Measurements from ENCODE around the gene PCGF3.

Gene PCGF3, protein sequence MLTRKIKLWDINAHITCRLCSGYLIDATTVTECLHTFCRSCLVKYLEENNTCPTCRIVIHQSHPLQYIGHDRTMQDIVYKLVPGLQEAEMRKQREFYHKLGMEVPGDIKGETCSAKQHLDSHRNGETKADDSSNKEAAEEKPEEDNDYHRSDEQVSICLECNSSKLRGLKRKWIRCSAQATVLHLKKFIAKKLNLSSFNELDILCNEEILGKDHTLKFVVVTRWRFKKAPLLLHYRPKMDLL

DNA sequence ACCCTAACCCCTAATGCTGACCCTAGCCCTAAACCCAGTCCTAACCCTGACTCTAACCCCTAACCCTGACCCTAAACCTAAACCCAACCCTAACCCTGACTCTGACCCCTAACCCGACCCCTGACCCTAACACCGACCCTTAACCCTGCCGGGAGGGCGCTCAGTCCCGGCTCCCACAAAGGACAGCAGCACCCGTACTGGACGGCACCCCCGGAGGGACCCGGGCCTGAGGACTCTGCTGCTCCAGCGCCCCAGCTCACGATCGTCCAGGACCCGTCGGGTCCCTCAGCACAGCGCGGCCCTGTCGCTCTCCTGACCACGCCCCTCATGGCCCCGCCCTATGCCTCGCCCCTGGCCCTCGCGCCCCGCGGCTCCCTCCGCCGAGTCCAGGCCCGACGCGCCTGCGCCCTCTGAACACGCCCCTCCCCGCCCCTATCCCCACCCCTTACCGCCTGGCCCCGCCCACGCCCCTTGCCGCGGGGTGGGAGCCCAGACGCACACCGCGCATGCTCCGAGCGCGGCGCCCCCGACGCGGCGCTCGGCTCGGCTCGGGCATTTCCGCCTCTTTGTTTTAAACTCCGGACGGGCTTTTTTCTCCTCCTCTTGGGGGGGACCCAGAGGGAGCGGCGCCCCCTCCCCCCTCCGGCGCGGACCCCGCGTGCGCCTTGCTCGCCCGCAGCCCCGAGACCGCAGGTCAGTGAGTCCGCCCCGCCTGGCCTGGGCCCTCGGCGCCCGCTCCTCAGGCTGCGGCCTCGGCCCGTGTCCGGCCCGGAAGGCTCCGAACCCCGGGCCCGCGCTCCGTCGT is at the start of gene PCGF3:
PCGF3 (plus strand) TSS at position 555 of the 805 bp plus-strand sequence. CDS start 27,849 bp downstream, outside the sequence.
- peak; percentile 97 to 98 for DNase-seq (ENCODE audit: low read depth in 2 of 2)

DNA sequence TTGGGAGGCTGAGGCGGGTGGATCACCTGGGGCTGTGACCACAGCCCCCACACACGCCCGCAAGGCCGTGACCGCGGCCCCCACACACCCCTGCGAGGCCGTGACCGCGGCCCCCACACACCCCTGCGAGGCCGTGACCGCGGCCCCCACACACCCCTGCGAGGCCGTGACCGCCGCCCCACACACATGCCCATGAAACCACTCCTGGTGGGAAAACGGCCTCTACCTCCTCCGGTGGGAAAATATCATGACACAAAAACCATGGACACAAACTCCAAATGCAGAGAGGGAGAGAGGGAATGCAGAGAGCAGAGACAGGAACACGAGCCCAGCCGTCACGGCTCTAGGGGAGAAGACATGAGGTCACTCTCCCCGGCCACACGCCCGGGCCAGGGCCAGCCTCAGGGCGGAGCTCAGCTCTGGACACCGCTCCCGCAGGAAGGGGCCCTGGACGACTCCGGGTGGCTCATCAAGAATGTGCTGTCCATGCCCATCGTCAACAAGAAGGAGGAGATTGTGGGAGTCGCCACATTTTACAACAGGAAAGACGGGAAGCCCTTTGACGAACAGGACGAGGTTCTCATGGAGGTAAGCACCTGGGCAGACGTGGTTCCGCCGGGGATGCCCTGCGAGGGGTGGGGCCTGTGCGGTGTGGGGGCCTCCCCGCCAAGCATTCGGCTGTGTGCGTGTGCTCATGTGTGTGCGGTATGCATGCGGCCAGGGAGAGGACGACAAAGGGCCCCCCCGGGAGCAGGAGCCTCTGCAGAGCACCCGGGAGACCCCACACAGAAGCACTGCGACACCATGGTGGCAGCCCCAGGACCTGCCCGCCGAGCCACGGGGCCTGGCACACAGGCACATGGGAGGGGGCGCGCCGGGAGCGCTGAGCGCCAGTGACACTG is 48.9 kb upstream of the PCGF3 start:
- DNase-seq (ENCODE audit: low read depth in 2 of 2): no peak

DNA sequence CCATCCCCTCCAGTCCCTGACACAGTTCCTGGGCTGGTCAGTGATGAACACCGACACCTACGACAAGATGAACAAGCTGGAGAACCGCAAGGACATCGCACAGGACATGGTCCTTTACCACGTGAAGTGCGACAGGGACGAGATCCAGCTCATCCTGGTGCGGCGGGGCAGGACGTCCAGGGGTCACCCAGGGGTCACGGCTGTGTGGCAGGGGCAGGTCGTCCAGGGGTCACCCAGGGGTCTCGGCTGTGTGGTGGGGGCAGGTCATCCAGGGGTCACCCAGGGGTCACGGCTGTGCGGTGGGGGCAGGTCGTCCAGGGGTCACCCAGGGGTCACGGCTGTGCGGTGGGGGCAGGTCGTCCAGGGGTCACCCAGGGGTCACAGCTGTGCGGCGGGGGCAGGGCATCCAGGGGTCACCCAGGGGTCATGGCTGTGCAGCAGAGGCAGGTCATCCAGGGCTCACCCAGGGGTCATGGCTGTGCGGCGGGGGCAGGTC is 48.2 kb upstream of the PCGF3 start:
- no peak for DNase-seq (ENCODE audit: low read depth in 2 of 2)

DNA sequence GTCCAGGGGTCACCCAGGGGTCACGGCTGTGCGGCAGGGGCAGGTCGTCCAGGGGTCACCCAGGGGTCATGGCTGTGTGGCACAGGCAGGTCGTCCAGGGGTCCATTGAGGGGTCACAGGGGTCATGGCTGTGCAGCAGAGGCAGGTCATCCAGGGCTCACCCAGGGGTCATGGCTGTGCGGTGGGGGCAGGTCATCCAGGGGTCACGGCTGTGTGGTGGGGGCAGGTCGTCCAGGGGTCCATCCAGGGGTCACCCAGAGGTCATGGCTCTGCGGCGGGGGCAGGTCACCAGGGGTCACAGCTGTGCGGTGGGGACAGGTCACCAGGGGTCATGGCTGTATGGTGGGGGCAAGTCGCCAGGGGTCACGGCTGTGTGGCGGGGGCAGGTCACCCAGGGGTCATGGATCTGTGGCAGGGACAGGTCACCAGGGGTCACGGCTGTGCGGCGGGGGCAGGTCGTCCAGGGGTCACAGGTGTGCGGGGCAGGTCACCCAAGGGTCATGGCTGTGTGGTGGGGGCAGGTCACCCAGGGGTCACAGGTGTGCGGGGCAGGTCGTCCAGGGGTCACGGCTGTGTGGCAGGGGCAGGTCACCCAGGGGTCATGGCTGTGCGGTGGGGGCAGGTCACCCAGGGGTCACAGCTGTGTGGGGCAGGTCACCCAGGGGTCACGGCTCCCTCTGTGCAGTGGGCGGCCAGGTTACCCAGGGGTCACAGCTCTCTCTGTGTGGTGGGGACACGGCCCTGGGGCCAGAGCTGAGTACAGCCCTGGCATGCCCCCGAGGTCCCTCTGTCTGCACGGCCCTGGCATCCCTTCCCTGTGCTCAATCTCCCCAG is 47.6 kb upstream of the PCGF3 start:
- no peak for DNase-seq (ENCODE audit: low read depth in 2 of 2)

DNA sequence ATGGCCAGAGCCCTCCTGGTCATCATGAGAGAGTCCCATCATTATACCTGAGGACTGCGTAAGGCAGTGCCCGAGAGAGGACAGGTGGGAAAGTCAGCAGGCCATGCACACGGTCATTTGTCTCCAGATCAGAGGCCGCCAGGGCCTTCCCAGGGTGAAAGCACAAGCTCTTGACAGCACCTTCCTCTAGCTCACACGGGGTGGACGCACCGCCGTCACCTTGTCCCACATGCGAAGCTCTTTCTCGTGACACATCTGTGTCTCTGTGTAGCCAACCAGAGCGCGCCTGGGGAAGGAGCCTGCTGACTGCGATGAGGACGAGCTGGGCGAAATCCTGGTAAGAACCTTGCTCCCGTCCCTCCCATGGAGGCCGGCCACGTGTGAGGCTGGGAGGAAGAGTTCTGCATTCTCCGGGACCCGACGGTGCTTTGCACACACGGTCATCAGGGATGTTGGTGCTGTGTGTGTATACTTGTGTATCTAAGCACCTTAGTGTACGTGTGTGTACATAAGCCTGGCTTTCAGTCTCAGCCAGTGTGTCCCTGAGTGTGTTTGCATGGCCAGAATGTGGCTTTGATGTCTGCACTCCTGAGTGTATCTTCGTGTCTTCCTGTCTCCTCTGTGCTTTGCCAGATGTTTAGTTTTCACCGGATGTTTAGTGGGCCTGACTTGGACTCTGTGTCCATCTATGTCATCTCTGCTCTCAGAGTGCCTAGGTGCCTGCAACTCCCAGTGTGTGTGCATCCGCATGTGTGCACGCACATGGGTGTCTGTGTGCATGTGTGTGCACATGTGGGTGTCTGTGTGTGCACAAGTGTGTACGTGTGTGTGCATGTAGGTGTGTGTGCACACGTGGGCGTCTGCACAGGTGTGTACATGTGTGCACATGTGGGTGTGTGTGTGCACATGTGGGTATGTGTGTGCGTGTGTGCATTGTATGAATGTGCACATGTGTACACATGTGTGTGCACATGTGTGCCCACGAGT is 46.7 kb upstream of the PCGF3 start:
- DNase-seq (ENCODE audit: low read depth in 2 of 2): no peak

DNA sequence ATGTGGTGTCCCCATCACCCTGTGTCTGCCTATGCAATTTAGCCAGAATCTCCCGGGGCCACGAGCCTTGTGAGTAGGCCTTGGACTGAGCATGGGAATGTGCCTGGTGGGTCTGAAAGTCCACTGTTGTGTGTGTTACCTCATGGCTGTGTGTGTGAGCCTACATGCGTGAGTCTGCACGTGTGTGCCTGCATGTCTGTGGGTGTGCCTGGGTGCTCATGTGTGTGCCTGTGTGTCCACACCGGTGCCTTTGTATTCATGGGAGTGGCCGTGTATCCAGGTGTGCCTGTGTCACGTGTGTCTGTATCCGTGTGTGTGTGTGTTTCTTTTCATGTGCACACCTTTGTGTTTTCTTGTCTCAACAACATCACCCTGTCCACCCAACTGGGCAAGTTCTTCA is 45.8 kb upstream of the PCGF3 start:
- DNase-seq (ENCODE audit: low read depth in 2 of 2): no peak

DNA sequence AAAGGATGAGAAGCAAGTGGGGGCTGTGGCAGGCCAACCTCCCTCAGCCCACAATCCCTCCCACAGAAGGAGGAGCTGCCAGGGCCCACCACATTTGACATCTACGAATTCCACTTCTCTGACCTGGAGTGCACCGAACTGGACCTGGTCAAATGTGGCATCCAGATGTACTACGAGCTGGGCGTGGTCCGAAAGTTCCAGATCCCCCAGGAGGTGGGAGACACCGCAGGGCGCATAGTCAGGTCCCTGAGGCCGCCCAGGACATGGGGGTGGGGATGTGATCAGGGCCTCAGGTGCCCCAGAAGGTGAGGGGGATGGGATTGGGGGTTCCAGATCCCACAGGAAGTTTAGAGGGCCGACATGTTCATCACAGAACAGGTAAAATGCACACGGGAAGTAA is 45.2 kb upstream of the PCGF3 start:
- no peak for DNase-seq (ENCODE audit: low read depth in 2 of 2)

DNA sequence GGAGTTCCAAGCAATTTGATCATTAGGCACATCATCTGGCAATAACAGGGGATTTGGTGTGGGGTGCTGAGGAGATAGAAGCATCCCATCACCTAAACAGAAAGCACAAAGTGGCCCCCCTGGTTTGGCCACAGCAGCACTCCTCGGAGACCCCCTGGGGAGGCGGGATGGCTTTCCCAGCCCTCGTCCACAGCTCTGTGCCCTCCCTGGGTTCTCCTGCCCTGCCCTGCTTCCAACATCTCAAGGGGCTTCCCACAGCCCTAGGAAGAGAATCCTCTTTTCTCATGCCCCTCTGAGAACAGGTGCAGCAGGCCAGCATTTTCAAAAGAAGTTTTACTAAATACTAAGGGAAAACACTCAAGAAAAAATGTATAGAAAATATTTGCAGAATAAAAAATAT is 44.4 kb upstream of the PCGF3 start:
- DNase-seq (ENCODE audit: low read depth in 2 of 2): no peak

DNA sequence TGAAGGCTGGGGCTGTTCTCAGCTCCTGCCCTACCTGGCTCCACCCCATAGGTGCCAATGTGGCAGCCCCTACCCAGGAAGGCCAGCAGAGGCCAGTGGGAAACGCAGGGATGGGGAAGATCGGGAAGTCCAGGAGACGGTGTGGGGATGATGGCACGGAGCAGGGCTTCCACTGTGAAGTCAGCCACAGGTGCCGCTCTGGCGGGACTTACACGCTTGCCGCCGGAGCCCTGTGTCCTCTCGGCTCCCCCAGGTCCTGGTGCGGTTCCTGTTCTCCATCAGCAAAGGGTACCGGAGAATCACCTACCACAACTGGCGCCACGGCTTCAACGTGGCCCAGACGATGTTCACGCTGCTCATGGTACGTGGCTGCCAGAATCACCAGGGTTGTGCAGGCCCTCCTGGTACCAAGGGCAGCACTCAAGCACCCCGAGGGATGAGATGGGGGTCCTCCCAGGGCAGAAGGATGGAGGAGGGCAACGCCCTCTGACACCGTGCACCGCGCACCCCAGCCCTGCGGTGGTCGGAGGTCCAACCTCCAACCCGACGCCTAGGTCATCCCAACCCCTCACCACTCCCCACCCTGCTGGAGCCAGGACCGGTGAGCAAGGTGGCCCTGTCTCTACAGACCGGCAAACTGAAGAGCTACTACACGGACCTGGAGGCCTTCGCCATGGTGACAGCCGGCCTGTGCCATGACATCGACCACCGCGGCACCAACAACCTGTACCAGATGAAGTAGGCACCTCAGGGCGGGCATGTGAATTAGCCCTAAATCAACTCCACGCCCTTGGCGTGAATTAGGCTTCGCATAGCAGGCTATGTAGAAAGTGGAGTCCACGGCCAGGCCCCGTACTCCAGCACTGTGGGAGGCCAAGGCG is 43.5 kb upstream of the PCGF3 start:
- DNase-seq (ENCODE audit: low read depth in 2 of 2): no peak

DNA sequence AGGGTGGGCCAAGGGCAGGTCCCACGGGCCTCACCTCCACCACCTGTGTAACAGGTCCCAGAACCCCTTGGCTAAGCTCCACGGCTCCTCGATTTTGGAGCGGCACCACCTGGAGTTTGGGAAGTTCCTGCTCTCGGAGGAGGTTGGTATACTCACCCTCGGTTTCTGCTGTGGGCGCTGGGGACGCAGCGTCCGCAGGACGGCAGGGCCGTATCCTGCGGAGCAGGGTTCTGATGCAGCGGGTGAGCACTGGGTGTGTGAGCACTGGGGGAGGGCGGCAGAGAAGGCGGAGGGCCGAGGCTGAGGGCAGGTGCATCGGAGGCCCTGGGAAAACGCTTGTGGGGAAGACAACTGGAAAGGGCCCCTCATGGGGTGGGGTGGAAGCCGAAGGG is 42.6 kb upstream of the PCGF3 start:
- DNase-seq (ENCODE audit: low read depth in 2 of 2): no peak

DNA sequence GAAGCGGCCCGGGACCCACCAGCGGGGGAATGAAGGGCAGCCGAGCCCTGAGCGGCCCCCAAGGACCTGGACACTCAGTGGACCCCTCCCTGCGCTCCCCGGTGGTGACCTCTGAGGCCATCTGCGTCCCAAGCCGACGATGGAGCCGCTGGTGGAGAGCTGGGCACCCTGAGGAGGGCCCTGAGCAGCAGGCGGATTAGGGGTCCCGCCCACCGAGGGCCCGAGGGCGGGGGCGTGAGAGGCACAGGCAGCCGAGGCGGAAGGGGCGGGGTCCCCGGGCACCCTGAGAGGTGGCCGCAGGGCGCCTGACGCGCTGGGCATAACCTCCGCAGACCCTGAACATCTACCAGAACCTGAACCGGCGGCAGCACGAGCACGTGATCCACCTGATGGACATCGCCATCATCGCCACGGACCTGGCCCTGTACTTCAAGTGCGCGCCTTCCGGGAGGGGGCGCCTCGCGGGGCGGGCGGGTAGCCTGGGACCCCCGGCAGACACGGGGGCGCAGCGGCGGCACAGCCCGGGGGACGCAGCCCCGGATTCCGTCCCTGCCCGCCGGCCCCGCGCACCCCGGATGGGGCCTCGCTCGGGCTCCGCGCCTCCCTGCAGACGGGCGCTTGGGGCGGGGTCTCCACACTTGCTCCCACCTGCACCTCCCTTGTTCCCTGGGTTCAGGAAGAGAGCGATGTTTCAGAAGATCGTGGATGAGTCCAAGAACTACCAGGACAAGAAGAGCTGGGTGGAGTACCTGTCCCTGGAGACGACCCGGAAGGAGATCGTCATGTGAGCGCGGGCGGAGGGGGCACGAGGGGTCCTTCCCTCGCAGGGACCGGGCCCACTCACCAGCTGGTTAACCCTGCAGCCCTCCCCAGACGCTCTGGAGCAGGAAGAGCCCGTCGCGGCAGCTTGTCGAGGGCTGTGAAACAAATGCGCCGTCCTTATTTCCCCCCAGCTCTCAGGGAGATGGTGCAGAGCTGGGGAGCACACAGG is 41.9 kb upstream of the PCGF3 start:
- DNase-seq (ENCODE audit: low read depth in 2 of 2): peak; percentile 51 to 70

DNA sequence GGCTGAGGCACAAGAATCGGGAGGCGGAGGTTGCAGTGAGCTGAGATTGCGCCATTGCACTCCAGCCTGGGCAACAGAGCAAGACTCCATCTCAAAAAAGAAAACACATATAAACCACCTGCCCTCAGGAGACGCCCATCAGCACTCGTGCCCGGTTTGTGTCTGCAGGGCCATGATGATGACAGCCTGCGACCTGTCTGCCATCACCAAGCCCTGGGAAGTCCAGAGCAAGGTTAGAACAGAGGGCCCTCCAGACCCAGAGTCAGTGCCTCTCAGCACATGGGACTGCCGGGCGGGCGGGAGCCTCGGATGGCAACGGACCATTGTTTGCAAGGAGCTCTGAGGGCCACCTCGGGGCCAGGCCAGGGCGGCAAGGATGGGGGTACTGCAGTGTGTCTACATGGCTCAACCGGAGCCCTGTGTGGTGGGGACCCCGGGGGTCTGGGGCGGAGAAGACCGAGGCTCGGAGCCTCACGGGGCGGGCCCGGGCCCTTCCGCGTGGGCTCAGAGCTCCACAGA is 40.9 kb upstream of the PCGF3 start:
- no peak for DNase-seq (ENCODE audit: low read depth in 2 of 2)

DNA sequence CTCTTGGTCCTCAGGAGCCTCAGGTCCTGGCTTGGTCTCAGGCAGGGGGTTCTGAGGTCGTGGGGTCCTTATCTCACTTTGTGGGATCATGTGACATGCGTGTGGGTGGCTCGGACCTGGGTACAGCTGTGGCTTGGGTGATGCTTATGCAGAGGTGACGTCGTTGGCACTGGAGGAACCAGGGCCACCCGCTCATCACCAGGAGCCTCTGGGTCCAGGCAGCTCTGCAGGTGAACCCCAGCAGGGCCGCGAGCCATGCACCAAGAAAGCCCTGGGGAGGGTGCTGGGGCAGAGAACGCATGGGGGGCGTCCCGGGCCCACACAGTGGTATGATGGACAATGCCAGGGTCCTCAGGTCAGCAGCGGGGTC is 40.3 kb upstream of the PCGF3 start:
- no peak for DNase-seq (ENCODE audit: low read depth in 2 of 2)

DNA sequence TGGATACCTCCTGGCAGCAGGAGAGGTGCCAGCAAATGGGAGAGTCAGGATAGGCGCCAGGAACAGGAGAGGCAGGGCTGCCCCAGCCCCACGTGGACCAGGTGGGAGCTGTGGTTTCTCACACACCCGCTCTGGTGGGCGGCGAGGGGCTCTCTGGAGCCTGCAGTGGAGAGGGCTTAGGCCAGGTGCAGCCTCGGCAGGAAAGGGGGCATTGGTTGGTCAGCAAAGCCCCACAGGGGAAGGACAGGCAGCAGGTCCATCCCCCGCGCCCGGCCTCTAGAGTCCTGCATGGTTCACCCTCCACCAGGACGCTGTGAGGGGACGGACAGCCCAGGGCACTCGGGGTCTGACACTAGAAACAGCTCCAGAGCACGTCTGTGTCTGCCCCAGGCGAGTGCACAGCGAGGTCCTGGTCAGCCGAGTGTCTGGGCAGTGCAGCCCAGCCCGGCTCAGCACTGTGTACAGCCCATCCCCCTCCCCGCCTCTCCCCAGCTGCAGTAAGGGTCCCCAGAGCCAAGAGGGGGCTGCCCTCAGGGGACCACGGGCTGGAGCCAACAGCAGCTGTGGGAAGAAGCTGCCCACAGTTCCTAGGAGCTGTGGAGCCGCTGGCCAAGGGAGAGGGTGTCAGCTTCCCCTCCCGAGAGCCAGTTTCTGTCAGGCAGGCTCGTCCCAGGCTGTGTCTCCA is 39.7 kb upstream of the PCGF3 start:
- DNase-seq (ENCODE audit: low read depth in 2 of 2): no peak

DNA sequence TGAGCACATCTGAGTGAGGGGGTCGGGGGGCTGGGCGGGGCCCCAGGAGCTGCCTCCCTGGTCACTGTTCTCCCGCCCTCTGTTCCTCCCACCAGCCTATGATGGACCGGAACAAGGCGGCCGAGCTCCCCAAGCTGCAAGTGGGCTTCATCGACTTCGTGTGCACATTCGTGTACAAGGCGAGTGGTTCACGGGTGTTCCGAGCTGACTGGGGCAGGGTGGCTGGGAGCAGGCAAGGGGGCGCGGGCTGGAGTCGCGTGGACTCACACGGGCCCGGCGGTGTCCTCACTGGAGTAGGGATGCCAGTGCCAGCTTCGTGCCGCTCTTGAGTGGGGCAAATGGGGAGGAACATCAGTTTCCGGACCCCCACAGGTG is 39.2 kb upstream of the PCGF3 start:
- no peak for DNase-seq (ENCODE audit: low read depth in 2 of 2)

DNA sequence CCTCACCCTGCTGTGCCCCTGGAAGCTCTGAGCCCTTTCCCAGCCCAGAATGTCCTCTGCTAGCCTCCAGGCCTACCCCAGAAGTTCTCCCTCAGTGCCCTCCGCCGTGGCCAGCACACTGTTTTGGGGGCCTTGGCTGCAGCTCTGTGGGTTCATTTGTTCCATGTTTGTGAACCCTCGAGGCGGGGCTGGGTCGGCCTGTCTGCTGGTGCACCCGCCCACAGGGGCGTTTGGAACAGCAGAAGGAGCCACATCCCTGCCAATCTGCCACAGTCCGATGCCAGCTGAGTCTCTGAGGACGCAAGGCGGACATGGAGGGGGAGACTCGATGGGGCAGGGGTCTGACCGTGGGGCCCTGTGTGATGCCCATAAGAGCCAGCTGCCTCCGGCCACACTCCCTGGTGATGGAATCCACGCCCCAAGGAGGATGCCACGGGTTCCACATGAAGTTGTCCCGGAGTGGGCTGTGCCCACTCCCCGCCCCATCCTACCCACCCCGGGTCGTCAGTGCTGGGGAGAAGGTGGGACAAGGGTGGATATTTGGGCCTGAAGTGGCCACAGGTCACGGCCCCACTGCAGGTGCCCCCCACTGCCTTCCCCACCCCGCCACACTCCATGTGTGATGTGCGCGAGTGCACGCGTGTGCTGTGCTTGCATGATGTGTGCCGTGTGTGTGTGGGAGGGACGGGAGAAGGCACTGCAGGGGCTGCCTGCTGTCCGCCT is 38.6 kb upstream of the PCGF3 start:
- no peak for DNase-seq (ENCODE audit: low read depth in 2 of 2)

DNA sequence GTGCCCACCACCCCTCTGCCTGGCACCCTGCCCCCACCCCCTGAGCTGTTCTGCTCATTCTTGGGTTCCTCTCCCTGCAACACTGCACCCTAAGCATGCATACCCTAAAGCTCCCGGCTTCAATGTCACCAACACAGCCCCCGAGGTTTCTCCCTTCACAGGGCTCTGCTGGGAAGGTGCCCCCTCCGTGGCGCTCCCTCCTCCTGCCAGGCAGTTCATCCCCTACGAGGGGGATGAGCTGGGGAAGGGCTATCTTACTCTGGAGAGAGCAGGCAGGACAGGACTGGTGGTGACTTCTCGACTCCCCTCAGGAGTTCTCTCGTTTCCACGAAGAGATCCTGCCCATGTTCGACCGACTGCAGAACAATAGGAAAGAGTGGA is 38.1 kb upstream of the PCGF3 start:
- no peak for DNase-seq (ENCODE audit: low read depth in 2 of 2)
